Measurements from ENCODE around the gene STAT3.
"Not testable (repeated sequence)": the region's sequence is repeated elsewhere in the genome, so short reads cannot be mapped to it uniquely, and the experiment has no call there.

- not testable (repeated sequence) for TF ChIP-seq SNAI2 (CRISPR knock-in tag; IDR thresholded peaks at IDR 0.05); ZFP3 (CRISPR knock-in tag; IDR thresholded peaks at IDR 0.05); BACH2 (CRISPR knock-in tag; IDR thresholded peaks at IDR 0.05; ENCODE audit: borderline replicate concordance); CSDC2 (CRISPR knock-in tag; IDR thresholded peaks at IDR 0.05); ESRRG (CRISPR knock-in tag; IDR thresholded peaks at IDR 0.05); TOX (CRISPR knock-in tag; IDR thresholded peaks at IDR 0.05; ENCODE audit: borderline replicate concordance); OSR1 (CRISPR knock-in tag; IDR thresholded peaks at IDR 0.05); PATZ1 (CRISPR knock-in tag; IDR thresholded peaks at IDR 0.05; ENCODE audit: borderline replicate concordance); GLIS3 (CRISPR knock-in tag; IDR thresholded peaks at IDR 0.05); CREB5 (CRISPR knock-in tag; IDR thresholded peaks at IDR 0.05; ENCODE audit: low read depth); ZFP30 (CRISPR knock-in tag; IDR thresholded peaks at IDR 0.05); RARB (CRISPR knock-in tag; IDR thresholded peaks at IDR 0.05); ARNTL (CRISPR knock-in tag; IDR thresholded peaks at IDR 0.05; ENCODE audit: borderline replicate concordance, low read depth)
Observed at GRCh38 chr17:42297775-42298174, 90.5 kb downstream of the STAT3 start.

Measured in SK-N-SH treated with all-trans-retinoic acid at 6 μM for 48 hours (cell line).